T-helper 2 cell treated with Interferon-gamma antibody and Interleukin-4, amounts not matched to agents 5 μg/mL and 100 μg/mL, for 36 hours (primary cell): ENCODE results near the gene XKR7.
"Not testable (repeated sequence)": the region's sequence is repeated elsewhere in the genome, so short reads cannot be mapped to it uniquely, and the experiment has no call there.

Source experiments
- DNase-seq: peaks from one replicate; pipeline ENCODE4 v3.0.0; 2021; ENCODE audit warnings: low spot score
- H3K27ac Mint-ChIP-seq: one replicate; pipeline ENCODE4 v1.8.0; 2021; ENCODE audit warnings: mild to moderate bottlenecking, mixed read lengths
- H3K27me3 Mint-ChIP-seq: one replicate; pipeline ENCODE4 v1.8.0; 2021; ENCODE audit warnings: low read depth, mixed read lengths
- H3K36me3 Mint-ChIP-seq: one replicate; pipeline ENCODE4 v1.8.0; 2021; ENCODE audit warnings: low read depth, mixed read lengths
- H3K4me1 Mint-ChIP-seq: one replicate; pipeline ENCODE4 v1.8.0; 2021; ENCODE audit warnings: low read depth, mixed read lengths
- H3K4me3 Mint-ChIP-seq: one replicate; pipeline ENCODE4 v1.8.0; 2022; ENCODE audit warnings: mild to moderate bottlenecking, moderate library complexity, mixed read lengths
- H3K9me3 Mint-ChIP-seq: one replicate; pipeline ENCODE4 v1.8.0; 2021; ENCODE audit warnings: mixed read lengths

Gene XKR7

GRCh38 chr20:32024683-32025295, 56.8 kb downstream of the XKR7 start:
- Mint-ChIP-seq H3K4me1 (peaks cover 7% of the 10 kb centered on the region), H3K27ac (no peak overlapping the region), H3K27me3 (peaks cover 46% of the 10 kb centered on the region), H3K9me3 (no peaks in the 10 kb centered on the region), H3K36me3 (no peaks in the 10 kb centered on the region), H3K4me3 (no peak overlapping the region)
- no peak for DNase-seq

- DNase-seq, result no peak
- Mint-ChIP-seq H3K27me3 (peaks cover 33% of the 10 kb centered on the region), H3K36me3 (no peaks in the 10 kb centered on the region), H3K9me3 (no peaks in the 10 kb centered on the region), H3K4me3 (no peak overlapping the region), H3K4me1 (no peaks in the 10 kb centered on the region), H3K27ac (no peak overlapping the region)
Measured at GRCh38 chr20:32027643-32028042, 59.7 kb downstream of the XKR7 start.

DNA sequence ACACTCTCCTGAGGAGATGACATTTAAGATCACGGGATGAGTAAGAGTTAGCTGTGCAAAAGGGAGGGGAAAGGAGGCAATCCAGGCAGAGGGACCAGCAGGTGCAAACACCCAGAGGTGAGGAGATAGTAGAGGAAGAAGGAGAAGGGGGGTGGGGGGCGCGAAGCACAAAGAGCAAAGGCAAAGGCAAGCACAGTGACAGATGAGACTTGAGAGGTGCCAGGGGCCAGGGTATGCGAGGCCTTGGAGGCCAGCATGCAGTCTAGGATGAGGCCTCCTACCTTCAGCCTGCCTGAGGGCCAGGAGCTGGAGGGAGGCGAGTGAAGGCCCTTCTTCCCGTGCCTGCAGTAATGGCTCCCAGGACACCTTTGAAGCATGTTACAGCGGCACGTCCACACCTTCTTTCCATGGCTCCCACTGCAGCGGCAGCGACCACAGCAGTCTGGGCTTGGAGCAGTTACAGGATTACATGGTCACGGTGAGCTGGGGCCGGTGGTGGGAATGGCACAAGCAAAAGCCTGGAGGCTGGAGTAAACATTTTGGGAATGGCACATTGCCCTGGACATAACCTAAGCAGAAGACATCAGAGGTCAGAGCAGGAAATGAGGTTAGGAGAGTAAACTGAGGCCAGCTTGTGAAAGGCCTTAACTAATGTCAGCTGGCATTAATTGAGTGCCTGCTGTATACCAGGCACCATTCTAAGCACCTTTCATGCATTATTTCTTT, 60.9 kb downstream of the XKR7 start:
- no peak for DNase-seq
- Mint-ChIP-seq H3K27ac (no peak overlapping the region), H3K36me3 (no peaks in the 10 kb centered on the region), H3K4me3 (no peak overlapping the region), H3K9me3 (no peaks in the 10 kb centered on the region), H3K4me1 (no peaks in the 10 kb centered on the region), H3K27me3 (peaks cover 35% of the 10 kb centered on the region)

DNA sequence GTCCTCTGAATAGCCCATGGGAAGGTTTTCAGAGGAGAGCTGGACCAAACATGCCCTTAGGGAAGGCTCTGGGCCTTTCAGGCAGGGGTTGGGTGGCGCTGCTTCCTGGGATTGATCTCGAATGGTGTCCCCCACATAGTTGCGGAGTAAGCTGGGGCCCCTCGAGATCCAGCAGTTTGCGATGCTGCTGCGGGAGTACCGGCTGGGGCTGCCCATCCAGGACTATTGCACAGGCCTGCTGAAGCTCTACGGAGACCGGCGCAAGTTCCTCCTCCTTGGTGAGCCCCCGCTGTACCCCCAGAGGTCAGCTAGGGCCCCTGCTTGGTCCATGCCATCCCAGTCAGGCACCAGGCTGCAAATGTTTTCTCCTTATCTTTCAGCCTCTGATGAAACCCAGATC, 61.6 kb downstream of the XKR7 start:
- H3K4me3 Mint-ChIP-seq, result no peak overlapping the region
- H3K4me1 Mint-ChIP-seq, result no peaks in the 10 kb centered on the region
- H3K27me3 Mint-ChIP-seq, result peaks cover 35% of the 10 kb centered on the region
- no peaks in the 10 kb centered on the region for H3K36me3 Mint-ChIP-seq
- no peak for DNase-seq
- H3K9me3 Mint-ChIP-seq, result no peaks in the 10 kb centered on the region
- H3K27ac Mint-ChIP-seq, result no peak overlapping the region

DNA sequence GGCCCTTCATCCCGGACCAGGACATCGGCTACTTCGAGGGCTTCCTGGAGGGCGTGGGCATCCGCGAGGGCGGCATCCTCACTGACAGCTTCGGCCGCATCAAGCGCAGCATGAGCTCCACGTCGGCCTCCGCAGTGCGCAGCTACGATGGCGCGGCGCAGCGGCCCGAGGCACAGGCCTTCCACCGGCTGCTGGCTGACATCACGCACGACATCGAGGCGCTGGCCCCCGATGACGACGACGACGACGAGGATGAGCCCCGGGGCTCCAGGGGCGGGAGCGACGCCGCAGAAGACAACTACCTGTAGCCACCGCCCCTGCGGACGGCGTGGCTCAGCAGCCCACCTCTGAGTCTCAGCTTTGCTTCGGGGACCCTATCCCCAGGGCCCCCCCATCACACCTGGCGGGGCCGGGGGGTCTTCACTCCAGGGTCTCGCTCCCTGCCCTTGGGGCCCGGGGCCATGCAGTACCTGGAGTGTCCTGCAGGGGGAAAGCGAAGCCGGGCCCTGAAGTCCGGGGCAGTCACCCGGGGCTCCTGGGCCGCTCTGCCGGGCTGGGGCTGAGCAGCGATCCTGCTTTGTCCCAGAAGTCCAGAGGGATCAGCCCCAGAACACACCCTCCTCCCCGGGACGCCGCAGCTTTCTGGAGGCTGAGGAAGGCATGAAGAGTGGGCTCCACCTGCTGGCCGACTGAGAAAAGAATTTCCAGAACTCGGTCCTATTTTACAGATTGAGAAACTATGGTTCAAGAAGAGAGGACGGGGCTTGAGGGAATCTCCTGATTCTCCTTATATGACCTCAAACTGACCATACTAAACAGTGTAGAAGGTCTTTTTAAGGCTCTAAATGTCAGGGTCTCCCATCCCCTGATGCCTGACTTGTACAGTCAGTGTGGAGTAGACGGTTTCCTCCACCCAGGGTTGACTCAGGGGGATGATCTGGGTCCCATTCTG, 63.3 kb downstream of the XKR7 start:
- Mint-ChIP-seq H3K4me3 (no peak overlapping the region), H3K27ac (no peak overlapping the region)

GRCh38 chr20:32033316-32033715, 65.4 kb downstream of the XKR7 start:
- Mint-ChIP-seq H3K27ac (no peak overlapping the region), H3K9me3 (no peaks in the 10 kb centered on the region), H3K4me1 (no peaks in the 10 kb centered on the region), H3K4me3 (no peak overlapping the region), H3K27me3 (peaks cover 40% of the 10 kb centered on the region), H3K36me3 (no peaks in the 10 kb centered on the region)
- DNase-seq, result no peak

More for the DNA sequence above, 63.3 kb downstream of the XKR7 start:
- Mint-ChIP-seq H3K27me3 (peaks cover 39% of the 10 kb centered on the region), H3K36me3 (no peaks in the 10 kb centered on the region), H3K9me3 (no peaks in the 10 kb centered on the region), H3K4me1 (no peaks in the 10 kb centered on the region)
- DNase-seq, result peak; percentile 20

DNA sequence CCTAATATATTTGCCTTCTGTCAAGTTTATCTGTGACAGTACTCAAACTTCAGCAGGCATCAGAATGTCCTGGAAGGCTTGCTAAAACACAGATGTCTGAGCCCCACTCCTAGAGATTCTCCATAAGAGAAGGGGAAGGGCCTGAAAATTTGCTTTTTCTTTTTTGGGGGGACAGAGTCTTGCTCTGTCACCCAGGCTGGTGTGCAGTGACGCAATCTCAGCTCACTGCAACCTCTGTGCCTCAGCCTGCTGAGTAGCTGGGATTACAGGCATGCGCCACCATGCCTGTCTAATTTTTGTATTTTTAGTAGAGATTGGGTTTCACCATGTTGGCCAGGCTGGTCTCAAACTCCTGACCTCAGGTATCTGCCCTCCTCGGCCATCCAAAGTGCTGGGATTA, 65.8 kb downstream of the XKR7 start:
- not testable (repeated sequence) for H3K4me3 Mint-ChIP-seq, H3K4me1 Mint-ChIP-seq, H3K27ac Mint-ChIP-seq, DNase-seq, H3K9me3 Mint-ChIP-seq, H3K36me3 Mint-ChIP-seq
- peaks cover 36% of the 10 kb centered on the region for H3K27me3 Mint-ChIP-seq

DNA sequence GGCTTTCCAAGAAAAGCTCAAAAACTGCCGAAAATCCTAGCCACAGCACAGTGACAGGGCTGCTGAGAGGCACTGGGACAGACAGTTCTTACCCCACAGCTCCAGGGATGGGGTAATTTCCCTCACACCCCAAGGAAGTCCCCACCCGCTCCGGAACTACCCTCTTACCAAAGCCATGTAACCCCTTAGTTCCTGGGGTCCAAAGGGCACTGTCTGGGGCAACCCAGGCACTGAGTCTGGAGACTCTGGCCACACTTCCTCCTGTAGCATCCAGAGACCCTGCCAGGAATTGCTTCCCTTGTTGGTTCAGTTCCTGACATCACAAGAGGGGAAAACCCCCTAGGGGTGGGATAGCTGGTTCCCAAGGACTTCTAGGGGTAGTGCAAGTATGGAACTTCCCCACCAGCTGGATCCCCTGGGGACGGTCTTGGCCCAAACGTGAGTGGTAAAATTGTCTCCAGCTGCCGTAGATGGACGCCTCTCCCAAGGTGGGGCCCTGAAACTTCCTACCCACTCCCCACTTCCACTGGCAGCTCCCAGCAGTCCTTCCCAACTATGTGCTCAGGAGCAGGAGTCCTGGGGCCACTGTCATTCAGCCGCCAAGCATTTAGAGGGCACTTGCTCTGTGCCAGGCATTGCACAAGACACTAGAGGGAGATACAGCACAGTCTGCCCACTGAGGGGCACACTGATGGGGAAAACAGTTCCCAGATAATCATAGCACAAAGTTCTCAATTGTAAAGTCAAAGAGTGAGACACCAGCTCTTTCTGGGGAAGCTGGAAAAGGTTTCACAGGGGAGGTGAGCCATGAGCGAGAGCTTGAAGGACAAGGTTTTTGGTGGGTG, 66.9 kb downstream of the XKR7 start:
- H3K4me3 Mint-ChIP-seq, result no peak overlapping the region
- H3K27ac Mint-ChIP-seq, result no peak overlapping the region
- H3K27me3 Mint-ChIP-seq, result peaks cover 35% of the 10 kb centered on the region
- H3K36me3 Mint-ChIP-seq, result no peaks in the 10 kb centered on the region
- DNase-seq, result no peak
- H3K4me1 Mint-ChIP-seq, result no peaks in the 10 kb centered on the region
- H3K9me3 Mint-ChIP-seq, result no peaks in the 10 kb centered on the region

- DNase-seq, result no peak
- Mint-ChIP-seq H3K4me1 (no peaks in the 10 kb centered on the region), H3K27ac (no peak overlapping the region), H3K4me3 (no peak overlapping the region), H3K27me3 (peaks cover 34% of the 10 kb centered on the region), H3K36me3 (no peaks in the 10 kb centered on the region), H3K9me3 (no peaks in the 10 kb centered on the region)
Measured at GRCh38 chr20:32035426-32035779, 67.5 kb downstream of the XKR7 start.

- Mint-ChIP-seq H3K27me3 (peaks cover 41% of the 10 kb centered on the region), H3K4me3 (no peak overlapping the region), H3K4me1 (no peaks in the 10 kb centered on the region)
Measured at GRCh38 chr20:32036252-32036651, 68.3 kb downstream of the XKR7 start.

DNA sequence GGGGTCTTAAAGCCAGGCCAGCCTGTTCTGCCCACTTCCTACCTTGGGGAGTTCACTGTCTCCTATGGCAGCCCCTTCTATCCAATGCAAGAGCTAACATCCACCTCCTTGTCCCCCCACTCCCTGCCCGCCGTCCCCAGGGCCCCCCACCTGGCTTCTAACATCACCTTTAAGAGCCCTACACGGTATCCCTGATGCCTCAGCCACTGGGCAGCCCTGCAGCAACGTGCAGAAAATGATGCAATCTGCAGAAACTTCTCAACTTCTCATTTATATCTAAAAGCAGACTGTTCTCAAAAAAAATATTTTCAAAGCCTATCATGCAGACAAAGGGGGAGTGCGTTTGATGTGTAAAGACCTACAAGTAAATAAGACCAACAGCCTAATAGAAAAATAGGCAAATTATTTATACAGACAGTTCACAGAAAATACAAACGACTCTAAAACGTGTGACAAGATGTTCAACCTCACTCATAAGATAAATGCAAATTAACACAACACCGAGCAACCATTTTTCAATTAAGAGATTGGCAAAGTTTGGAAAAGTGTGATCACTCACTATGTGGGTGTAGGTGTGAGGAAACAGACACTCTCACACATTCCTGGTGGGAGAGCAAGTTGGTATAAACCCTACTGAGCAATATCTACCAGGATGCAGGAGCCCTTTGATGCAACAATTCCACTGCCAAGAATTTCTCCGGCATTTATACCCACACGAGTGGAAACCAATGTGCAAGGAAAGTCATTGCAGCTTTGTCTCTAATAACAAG, 69.0 kb downstream of the XKR7 start:
- Mint-ChIP-seq H3K36me3 (no peaks in the 10 kb centered on the region), H3K9me3 (no peaks in the 10 kb centered on the region), H3K4me3 (no peak overlapping the region), H3K4me1 (no peaks in the 10 kb centered on the region), H3K27me3 (peaks cover 40% of the 10 kb centered on the region), H3K27ac (no peak overlapping the region)
- no peak for DNase-seq

More at GRCh38 chr20:32036252-32036651, 68.3 kb downstream of the XKR7 start:
- no peak overlapping the region for H3K27ac Mint-ChIP-seq
- H3K9me3 Mint-ChIP-seq, result no peaks in the 10 kb centered on the region
- H3K36me3 Mint-ChIP-seq, result no peaks in the 10 kb centered on the region
- no peak for DNase-seq

- Mint-ChIP-seq H3K9me3 (no peaks in the 10 kb centered on the region), H3K36me3 (no peaks in the 10 kb centered on the region), H3K4me1 (no peaks in the 10 kb centered on the region), H3K27me3 (peaks cover 39% of the 10 kb centered on the region), H3K4me3 (no peak overlapping the region), H3K27ac (no peak overlapping the region)
- no peak for DNase-seq
Measured at GRCh38 chr20:32037929-32038328, 70.0 kb downstream of the XKR7 start.
